Body of pancreas (tissue), 4 donors: ENCODE results near the gene NIPAL3.

Source experiments
- CTCF ChIP-seq, 7 experiments: fragments of 450-650 bp in 4 of 7; fragments of 200-600 bp in 3 of 7; sonication (generic) in 3 of 7; IDR thresholded peaks; one replicate each; pipeline ENCODE4 v1.5.1; 2016 to 2019; ENCODE audit warnings: antibody characterized with exemption in 7 of 7
- POLR2A ChIP-seq, 3 donors: fragments of 450-650 bp; IDR thresholded peaks; one replicate each; pipeline ENCODE4 v1.6.1; 2016; ENCODE audit warnings: antibody characterized with exemption in 3 of 3, mild to moderate bottlenecking in 2 of 3

- TF ChIP-seq CTCF (IDR thresholded peaks at IDR 0.05) (no peak), POLR2A (IDR thresholded peaks at IDR 0.05) (no peak)
Measured at GRCh38 chr1:24409535-24409934, 6.1 kb upstream of the NIPAL3 start.
